Large intestine (tissue), 3 donors: ENCODE results near the gene WWOX. TPM values are rescaled to one million over a fixed set of nuclear protein-coding genes. Genes with fewer than 3 reads are reported as not detected.
"Not testable (repeated sequence)": the region's sequence is repeated elsewhere in the genome, so short reads cannot be mapped to it uniquely, and the experiment has no call there.

Experiments used
- DNase-seq, 2 donors: peaks; one replicate each; pipeline versions ENCODE4 v3.0.0 to v3.0.0-alpha.2; 2013
- H3K27ac ChIP-seq: one replicate; pipeline ENCODE4 v1.5.1; 2013; ENCODE audit warnings: low read length
- H3K27me3 ChIP-seq: 2 replicates; pipeline ENCODE4 v1.6.1; 2013; ENCODE audit warnings: low read length; ENCODE audit not compliant: control insufficient read depth, insufficient read depth
- H3K36me3 ChIP-seq: 2 replicates; pipeline ENCODE4 v1.6.1; 2013; ENCODE audit warnings: low read length; ENCODE audit not compliant: control insufficient read depth, insufficient read depth
- H3K4me1 ChIP-seq: one replicate; pipeline ENCODE4 v1.6.1; 2013; ENCODE audit warnings: low read length; ENCODE audit not compliant: control insufficient read depth, insufficient read depth
- H3K4me3 ChIP-seq: one replicate; pipeline ENCODE4 v1.5.1; 2013; ENCODE audit warnings: low read length
- H3K9me3 ChIP-seq: one replicate; pipeline ENCODE4 v1.6.1; 2013; ENCODE audit warnings: mild to moderate bottlenecking, low read depth, low read length, moderate library complexity; ENCODE audit not compliant: control insufficient read depth
- WGBS: methylation state at CpG from one replicate; pipeline ENCODE4 v1.1.5; 2013; ENCODE audit warnings: low lambda C conversion rate; ENCODE audit not compliant: insufficient coverage; 5-methylcytosine and 5-hydroxymethylcytosine counted together
- polyA plus RNA-seq: library from polyadenylated mRNA; unstranded; fragments of 120-200 nt; gene quantifications from one replicate; pipeline ENCODE4 v1.2.1, GENCODE V29; 2013

WWOX gene
- polyA plus RNA-seq, 1 donor = 16.2 TPM

GRCh38 chr16:78591682-78592103 is 492.2 kb downstream of the WWOX start:
- H3K4me1 ChIP-seq = peaks cover 6% of the 10 kb centered on the region
- H3K4me3 ChIP-seq = no peak overlapping the region
- no peaks in the 10 kb centered on the region for H3K9me3 ChIP-seq
- no peaks in the 10 kb centered on the region for H3K36me3 ChIP-seq
- H3K27me3 ChIP-seq = no peaks in the 10 kb centered on the region
- 40% methylated on average over 1 of the region's 5 CpGs for WGBS
- H3K27ac ChIP-seq = no peak overlapping the region
- DNase-seq = peak; percentile 45 to 65

- Histone ChIP-seq H3K27me3 (no peaks in the 10 kb centered on the region), H3K27ac (no peak overlapping the region), H3K4me3 (no peak overlapping the region), H3K9me3 (no peaks in the 10 kb centered on the region), H3K4me1 (peaks cover 10% of the 10 kb centered on the region), H3K36me3 (no peaks in the 10 kb centered on the region)
- DNase-seq = no peak
- 89% methylated on average over 1 of the region's 3 CpGs for WGBS
Measured at GRCh38 chr16:78592111-78592510, 492.7 kb downstream of the WWOX start.

GRCh38 chr16:78593352-78593751 is 493.9 kb downstream of the WWOX start:
- Histone ChIP-seq H3K27ac (no peak overlapping the region), H3K9me3 (no peaks in the 10 kb centered on the region), H3K36me3 (no peaks in the 10 kb centered on the region), H3K4me1 (peaks cover 14% of the 10 kb centered on the region), H3K4me3 (no peak overlapping the region), H3K27me3 (no peaks in the 10 kb centered on the region)
- no peak for DNase-seq
- WGBS = 100% methylated on average over 1 of the region's 3 CpGs

DNA sequence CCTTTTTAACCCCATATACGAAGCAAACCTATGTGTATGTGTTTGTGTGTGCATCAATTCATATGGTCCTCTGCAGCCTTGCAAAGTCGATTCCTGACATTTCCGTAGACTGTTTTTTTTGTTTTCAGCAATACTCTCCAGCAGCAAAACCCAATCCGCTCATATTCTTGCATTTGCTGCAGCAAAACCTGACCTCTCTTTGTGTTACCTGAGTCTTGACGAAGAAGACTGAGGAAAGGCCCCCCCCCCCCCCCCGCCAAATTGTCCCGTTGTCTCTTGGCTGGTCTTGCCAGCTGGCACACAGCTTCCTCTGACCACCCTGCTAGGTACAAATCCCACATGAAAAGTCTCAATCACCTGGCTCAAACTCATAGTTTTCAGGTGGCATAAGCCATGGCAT is 494.7 kb downstream of the WWOX start:
- 100% methylated on average over 2 of the region's 7 CpGs for WGBS
- no peak overlapping the region for H3K4me3 ChIP-seq
- peaks cover 14% of the 10 kb centered on the region for H3K4me1 ChIP-seq
- H3K9me3 ChIP-seq = no peaks in the 10 kb centered on the region
- no peaks in the 10 kb centered on the region for H3K36me3 ChIP-seq
- no peak for DNase-seq
- H3K27ac ChIP-seq = no peak overlapping the region
- no peaks in the 10 kb centered on the region for H3K27me3 ChIP-seq

GRCh38 chr16:78596348-78596995 is 497.0 kb downstream of the WWOX start:
- peak in 1 of 2 donors; percentile 21 for DNase-seq
- H3K4me1 ChIP-seq = peaks cover 14% of the 10 kb centered on the region
- H3K27me3 ChIP-seq = no peaks in the 10 kb centered on the region
- H3K4me3 ChIP-seq = no peak overlapping the region
- no peaks in the 10 kb centered on the region for H3K9me3 ChIP-seq
- H3K36me3 ChIP-seq = no peaks in the 10 kb centered on the region
- H3K27ac ChIP-seq = peak overlapping the region; percentile 27
- WGBS = 80% methylated on average over 1 of the region's 10 CpGs

- Histone ChIP-seq H3K4me1 (peaks cover 14% of the 10 kb centered on the region), H3K27me3 (no peaks in the 10 kb centered on the region), H3K36me3 (no peaks in the 10 kb centered on the region), H3K9me3 (no peaks in the 10 kb centered on the region), H3K4me3 (no peak overlapping the region), H3K27ac (peak overlapping the region; percentile 27)
- no CpG with 5 or more reads among the region's 9 CpGs for WGBS
- DNase-seq = peak; percentile 72 to 90
Measured at GRCh38 chr16:78596996-78597422, 497.6 kb downstream of the WWOX start.

DNA sequence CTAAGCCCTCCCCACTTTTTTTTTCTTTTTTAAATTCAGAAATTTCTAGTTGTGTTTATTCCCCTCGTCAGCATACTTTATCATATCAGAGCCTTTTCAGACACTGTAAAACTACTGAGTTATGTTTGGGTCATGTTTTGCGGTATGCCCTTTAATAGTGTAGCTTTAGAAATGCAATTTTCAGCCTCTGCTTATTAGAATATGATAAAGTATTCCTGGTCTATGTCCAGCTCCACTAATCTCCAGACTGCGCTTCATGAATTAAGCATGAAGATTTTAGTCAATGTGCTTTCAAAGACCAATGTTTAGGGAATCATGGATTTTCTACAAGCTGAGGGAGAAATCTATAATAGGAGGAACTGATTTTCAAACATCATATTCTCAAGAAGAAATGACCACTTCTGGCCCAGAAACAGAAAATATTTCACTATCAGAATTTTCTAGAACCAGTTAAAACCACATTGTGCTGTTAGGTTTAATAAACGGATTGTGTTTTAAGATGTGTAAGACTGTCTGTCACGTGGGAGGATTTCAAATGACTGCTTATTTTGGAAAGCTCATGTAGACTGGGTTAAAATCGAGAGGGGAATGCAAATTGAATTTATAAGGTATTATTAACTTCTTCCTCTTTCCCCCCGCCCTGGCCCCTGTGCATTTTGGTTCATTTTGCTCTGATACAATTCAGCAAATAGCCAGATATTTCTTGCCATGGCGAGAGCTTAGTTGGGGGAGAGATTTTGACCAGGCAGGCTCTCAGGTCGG is 498.5 kb downstream of the WWOX start:
- Histone ChIP-seq H3K36me3 (no peaks in the 10 kb centered on the region), H3K27ac (no peak overlapping the region), H3K4me3 (no peak overlapping the region), H3K27me3 (no peaks in the 10 kb centered on the region), H3K9me3 (no peaks in the 10 kb centered on the region), H3K4me1 (peaks cover 14% of the 10 kb centered on the region)
- no peak for DNase-seq
- 78% methylated on average over 5 of the region's 9 CpGs for WGBS

DNA sequence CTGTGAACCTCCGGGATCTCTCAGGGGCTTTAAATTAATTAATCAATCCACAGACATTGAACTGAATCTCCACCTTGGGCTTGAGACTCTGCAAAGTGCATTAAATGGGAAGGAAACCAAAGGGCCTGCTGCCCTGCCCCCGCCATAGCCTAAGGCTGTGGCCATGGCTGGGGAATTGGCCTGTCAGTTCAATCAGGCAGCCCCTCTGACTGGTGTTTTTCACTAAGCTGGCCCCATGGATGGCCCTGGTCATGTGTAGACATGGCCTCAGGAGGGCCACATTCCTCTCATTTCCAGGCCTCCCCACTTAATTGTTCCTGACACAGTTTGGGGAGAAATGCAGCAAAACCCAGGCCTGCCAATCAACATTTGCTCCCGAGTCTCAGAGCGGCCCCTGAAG is 499.8 kb downstream of the WWOX start:
- DNase-seq = no peak
- Histone ChIP-seq H3K27ac (no peak overlapping the region), H3K36me3 (no peaks in the 10 kb centered on the region), H3K4me3 (no peak overlapping the region), H3K4me1 (peaks cover 14% of the 10 kb centered on the region), H3K9me3 (no peaks in the 10 kb centered on the region), H3K27me3 (no peaks in the 10 kb centered on the region)
- WGBS = 100% methylated on average over 1 of the region's 4 CpGs

DNA sequence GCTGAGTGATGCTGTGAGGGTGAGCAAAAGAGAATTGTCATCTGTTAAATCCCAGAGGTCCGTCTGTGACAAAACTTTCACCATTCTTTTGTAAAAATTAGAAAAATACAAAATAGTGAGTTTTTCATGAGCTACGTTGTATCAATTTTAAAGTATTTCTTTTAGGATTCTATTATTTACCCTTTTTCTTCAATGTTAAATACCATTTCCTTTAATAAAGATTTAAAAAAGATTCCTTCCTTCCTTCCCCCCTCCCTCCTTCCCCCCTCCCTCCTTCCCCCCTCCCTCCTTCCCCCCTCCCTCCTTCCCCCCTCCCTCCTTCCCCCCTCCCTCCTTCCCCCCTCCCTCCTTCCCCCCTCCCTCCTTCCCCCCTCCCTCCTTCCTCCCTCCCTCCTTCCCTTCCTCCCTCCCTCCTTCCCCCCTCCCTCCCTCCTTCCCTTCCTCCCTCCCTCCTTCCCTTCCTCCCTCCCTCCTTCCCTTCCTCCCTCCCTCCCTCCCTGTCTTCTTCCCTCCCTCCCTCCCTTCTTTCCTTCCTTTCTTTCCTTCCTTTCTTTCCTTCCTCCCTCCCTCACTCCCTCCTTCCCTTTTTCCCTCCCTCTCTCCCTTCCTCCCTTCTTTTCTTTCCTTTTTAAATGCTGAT is 505.1 kb downstream of the WWOX start:
- not testable (repeated sequence) for DNase-seq, H3K4me3 ChIP-seq, H3K27me3 ChIP-seq, H3K27ac ChIP-seq, H3K9me3 ChIP-seq, H3K36me3 ChIP-seq
- H3K4me1 ChIP-seq = peaks cover 13% of the 10 kb centered on the region
- WGBS = 94% methylated on average over 2 of the region's 2 CpGs

DNA sequence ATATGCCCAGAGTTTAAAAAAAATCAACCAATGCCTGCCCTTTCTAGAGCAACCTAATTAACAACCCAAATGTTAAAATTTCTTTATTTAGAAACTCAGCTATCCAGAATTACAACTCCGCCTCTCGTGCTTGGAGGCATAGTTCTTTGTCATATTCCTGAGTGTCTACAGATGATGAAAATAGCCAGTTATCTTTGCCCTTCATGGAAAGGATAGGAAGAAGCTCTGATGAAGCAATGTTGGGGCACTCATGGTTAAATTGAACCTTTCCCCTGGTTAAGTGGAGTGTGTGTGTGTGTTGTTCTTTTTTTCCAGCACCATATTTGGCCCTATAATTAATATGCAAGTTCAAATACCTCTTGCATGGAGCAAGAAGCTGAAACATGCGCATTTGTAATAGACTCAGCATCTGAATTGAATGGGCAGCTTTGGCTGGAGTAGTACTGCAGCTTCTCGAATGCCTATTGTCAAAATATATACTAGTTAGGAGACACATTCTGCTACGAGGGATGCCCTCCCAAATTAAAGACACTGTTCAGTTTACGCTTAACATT is 506.2 kb downstream of the WWOX start:
- no peaks in the 10 kb centered on the region for H3K36me3 ChIP-seq
- H3K27ac ChIP-seq = no peak overlapping the region
- H3K9me3 ChIP-seq = no peaks in the 10 kb centered on the region
- H3K4me3 ChIP-seq = no peak overlapping the region
- H3K27me3 ChIP-seq = no peaks in the 10 kb centered on the region
- H3K4me1 ChIP-seq = peaks cover 13% of the 10 kb centered on the region
- 100% methylated on average over 3 of the region's 6 CpGs for WGBS
- DNase-seq = no peak
